ENCODE data around the gene IFI6.
"Not testable (repeated sequence)": the region's sequence is repeated elsewhere in the genome, so short reads cannot be mapped to it uniquely, and the experiment has no call there.

IFI6 gene

GRCh38 chr1:27628712-27629111 lies 43.3 kb downstream of the IFI6 start:
- DNase-seq (ENCODE audit: low read depth, low spot score), result no peak
- ChIA-PET POLR2A (no interaction called here), CTCF (interaction anchor here (1.0 to 2.3 kb wide), 12 partner anchors 10 to 72 kb away, joined by 3 to 9 read pairs (median 4); no protein-coding TSS in a partner anchor)

GRCh38 chr1:27627733-27628132 lies 44.3 kb downstream of the IFI6 start:
- H3K4me3 ChIP-seq (ENCODE audit: low read depth, low read length); DNase-seq (ENCODE audit: low read depth, low spot score): not testable (repeated sequence)
- ChIA-PET POLR2A (interaction anchor here (1.0 kb wide), 1 partner anchor 71 kb away, joined by 3 read pairs; no protein-coding TSS in a partner anchor), CTCF (interaction anchor here (1.0 to 2.3 kb wide), 7 partner anchors 11 to 35 kb away, joined by 3 to 8 read pairs (median 4); no protein-coding TSS in a partner anchor)

More at GRCh38 chr1:27628712-27629111, 43.3 kb downstream of the IFI6 start:
- no peak for TF ChIP-seq CTCF (IDR thresholded peaks at IDR 0.05; ENCODE audit: insufficient read depth, low read length, missing control alignments)
- no peak overlapping the region for H3K4me3 ChIP-seq (ENCODE audit: low read depth, low read length)

- no peak for TF ChIP-seq CTCF (IDR thresholded peaks at IDR 0.05; ENCODE audit: insufficient read depth, low read length, missing control alignments)
- no peak for DNase-seq (ENCODE audit: low read depth, low spot score)
- no peak overlapping the region for H3K4me3 ChIP-seq (ENCODE audit: low read depth, low read length)
- CTCF ChIA-PET, result interaction anchor here (1.3 kb wide), 1 partner anchor 20 kb away, joined by 3 read pairs; no protein-coding TSS in a partner anchor
- POLR2A ChIA-PET, result no interaction called here
These were observed 44.9 kb downstream of the IFI6 start for GRCh38 chr1:27627061-27627460.

- no peak overlapping the region for H3K4me3 ChIP-seq (ENCODE audit: low read depth, low read length)
- POLR2A ChIA-PET, result no interaction called here
- CTCF ChIA-PET, result interaction anchor here (1.0 to 22.9 kb wide), 5 partner anchors 18 to 326 kb away, joined by 3 to 687 read pairs (median 4); partner anchors contain the start of gene IFI6
- no peak for TF ChIP-seq CTCF (IDR thresholded peaks at IDR 0.05; ENCODE audit: insufficient read depth, low read length, missing control alignments)
- DNase-seq (ENCODE audit: low read depth, low spot score), result no peak
These were observed 45.7 kb downstream of the IFI6 start for GRCh38 chr1:27626031-27626935.

- POLR2A ChIA-PET, result no interaction called here
- no peak for DNase-seq (ENCODE audit: low read depth, low spot score)
- TF ChIP-seq CTCF (IDR thresholded peaks at IDR 0.05; ENCODE audit: insufficient read depth, low read length, missing control alignments), result no peak
- no peak overlapping the region for H3K4me3 ChIP-seq (ENCODE audit: low read depth, low read length)
- CTCF ChIA-PET, result interaction anchor here (0.9 to 22.9 kb wide), 6 partner anchors 16 to 324 kb away, joined by 3 to 687 read pairs (median 4); partner anchors contain the start of gene IFI6
These were observed 47.4 kb downstream of the IFI6 start for GRCh38 chr1:27624467-27625178.

- POLR2A ChIA-PET, result no interaction called here
- H3K4me3 ChIP-seq (ENCODE audit: low read depth, low read length), result no peak overlapping the region
- no peak for TF ChIP-seq CTCF (IDR thresholded peaks at IDR 0.05; ENCODE audit: insufficient read depth, low read length, missing control alignments)
- CTCF ChIA-PET, result interaction anchor here (0.9 to 22.9 kb wide), 4 partner anchors 16 to 51 kb away, joined by 3 to 687 read pairs (median 70); partner anchors contain the start of genes AHDC1 and IFI6
- DNase-seq (ENCODE audit: low read depth, low spot score), result no peak
These were observed 48.4 kb downstream of the IFI6 start for GRCh38 chr1:27623327-27624212.

All from AG04449 (cell line).